Stimulated activated CD4-positive, alpha-beta T cell treated with anti-CD3 and anti-CD28 coated beads, Interleukin-2, amount 100 ng/mL, for 48 hours (primary cell): ENCODE measurements around the gene MARCHF5.
"Not testable (repeated sequence)": the region's sequence is repeated elsewhere in the genome, so short reads cannot be mapped to it uniquely, and the experiment has no call there.

ENCODE experiments used
- DNase-seq, 2 donors: peaks; one replicate each; pipeline ENCODE4 v3.0.0-alpha.2; 2020

The MARCHF5 gene

GRCh38 chr10:92305133-92306072, 14.4 kb downstream of the MARCHF5 start:
- no peak for DNase-seq

- no peak for DNase-seq
Measured at GRCh38 chr10:92309272-92309671, 18.3 kb downstream of the MARCHF5 start.

GRCh38 chr10:92313750-92314149, 22.8 kb downstream of the MARCHF5 start:
- no peak for DNase-seq

- DNase-seq: no peak
Measured at GRCh38 chr10:92316610-92317009, 25.6 kb downstream of the MARCHF5 start.

- DNase-seq: no peak
Measured at GRCh38 chr10:92323079-92323478, 32.1 kb downstream of the MARCHF5 start.

- no peak for DNase-seq
Measured at GRCh38 chr10:92327445-92328433, 36.8 kb downstream of the MARCHF5 start.

- DNase-seq: no peak
Measured at GRCh38 chr10:92328993-92329392, 38.0 kb downstream of the MARCHF5 start.

GRCh38 chr10:92329927-92330326, 39.0 kb downstream of the MARCHF5 start:
- DNase-seq: not testable (repeated sequence)

GRCh38 chr10:92342796-92343195, 51.8 kb downstream of the MARCHF5 start:
- no peak for DNase-seq

GRCh38 chr10:92345575-92345974, 54.6 kb downstream of the MARCHF5 start:
- not testable (repeated sequence) for DNase-seq

GRCh38 chr10:92347035-92347676, 56.2 kb downstream of the MARCHF5 start:
- DNase-seq: not testable (repeated sequence)

- no peak for DNase-seq
Measured at GRCh38 chr10:92350411-92350810, 59.4 kb downstream of the MARCHF5 start.

- DNase-seq: no peak
Measured at GRCh38 chr10:92354587-92354986, 63.6 kb downstream of the MARCHF5 start.

- no peak for DNase-seq
Measured at GRCh38 chr10:92356041-92356440, 65.1 kb downstream of the MARCHF5 start.

- no peak for DNase-seq
Measured at GRCh38 chr10:92363498-92363897, 72.5 kb downstream of the MARCHF5 start.

GRCh38 chr10:92366412-92367021, 75.5 kb downstream of the MARCHF5 start:
- DNase-seq: no peak

GRCh38 chr10:92377962-92378361, 87.0 kb downstream of the MARCHF5 start:
- DNase-seq: no peak

GRCh38 chr10:92381543-92381954, 90.6 kb downstream of the MARCHF5 start:
- no peak for DNase-seq

- DNase-seq: no peak
Measured at GRCh38 chr10:92382631-92383030, 91.7 kb downstream of the MARCHF5 start.

GRCh38 chr10:92384741-92385140, 93.8 kb downstream of the MARCHF5 start:
- no peak for DNase-seq

- no peak for DNase-seq
Measured at GRCh38 chr10:92385831-92386230, 94.9 kb downstream of the MARCHF5 start.

GRCh38 chr10:92387289-92387940, 96.4 kb downstream of the MARCHF5 start:
- DNase-seq: no peak
